ENCODE measurements around the gene PTBP2.
"Not testable (repeated sequence)": the region's sequence is repeated elsewhere in the genome, so short reads cannot be mapped to it uniquely, and the experiment has no call there.

Gene PTBP2

DNA sequence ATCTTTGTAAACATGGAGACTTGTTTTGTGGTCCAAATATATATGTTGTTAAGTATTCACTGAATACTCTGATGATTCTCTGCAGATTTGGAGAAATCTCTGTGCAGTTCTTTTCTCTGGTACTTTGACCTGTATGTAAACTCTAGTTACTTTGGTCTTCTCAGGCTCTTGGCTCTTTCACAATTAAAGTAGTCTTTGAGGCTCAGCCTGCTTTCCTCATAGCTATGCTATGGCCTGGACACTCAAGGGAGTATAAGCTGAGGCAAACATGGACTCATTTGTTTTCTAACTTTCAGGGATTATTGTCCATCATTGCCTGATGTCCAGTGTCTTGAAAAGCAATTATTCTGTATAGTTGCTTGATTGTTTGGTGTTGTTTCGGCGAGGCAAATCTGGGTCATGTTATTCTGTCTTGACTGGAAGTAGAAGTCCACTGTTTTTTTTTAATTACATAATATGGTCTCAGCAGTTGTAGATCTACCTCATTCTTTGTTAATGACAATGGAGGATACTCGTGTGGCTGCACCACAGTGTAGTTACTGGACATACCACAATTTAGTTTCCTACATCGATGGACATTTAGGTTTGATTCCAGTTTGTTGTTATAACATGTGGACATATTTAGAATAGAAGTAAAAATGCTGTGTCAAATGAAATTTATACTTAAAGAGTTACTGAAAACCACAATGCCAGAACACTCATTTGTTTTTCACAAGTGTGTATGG, 9.2 kb downstream of the PTBP2 start:
- DNase-seq (ENCODE audit: low read depth) = no peak

- DNase-seq (ENCODE audit: low read depth) = no peak
Measured at GRCh38 chr1:96741335-96741734, 19.8 kb downstream of the PTBP2 start.

DNA sequence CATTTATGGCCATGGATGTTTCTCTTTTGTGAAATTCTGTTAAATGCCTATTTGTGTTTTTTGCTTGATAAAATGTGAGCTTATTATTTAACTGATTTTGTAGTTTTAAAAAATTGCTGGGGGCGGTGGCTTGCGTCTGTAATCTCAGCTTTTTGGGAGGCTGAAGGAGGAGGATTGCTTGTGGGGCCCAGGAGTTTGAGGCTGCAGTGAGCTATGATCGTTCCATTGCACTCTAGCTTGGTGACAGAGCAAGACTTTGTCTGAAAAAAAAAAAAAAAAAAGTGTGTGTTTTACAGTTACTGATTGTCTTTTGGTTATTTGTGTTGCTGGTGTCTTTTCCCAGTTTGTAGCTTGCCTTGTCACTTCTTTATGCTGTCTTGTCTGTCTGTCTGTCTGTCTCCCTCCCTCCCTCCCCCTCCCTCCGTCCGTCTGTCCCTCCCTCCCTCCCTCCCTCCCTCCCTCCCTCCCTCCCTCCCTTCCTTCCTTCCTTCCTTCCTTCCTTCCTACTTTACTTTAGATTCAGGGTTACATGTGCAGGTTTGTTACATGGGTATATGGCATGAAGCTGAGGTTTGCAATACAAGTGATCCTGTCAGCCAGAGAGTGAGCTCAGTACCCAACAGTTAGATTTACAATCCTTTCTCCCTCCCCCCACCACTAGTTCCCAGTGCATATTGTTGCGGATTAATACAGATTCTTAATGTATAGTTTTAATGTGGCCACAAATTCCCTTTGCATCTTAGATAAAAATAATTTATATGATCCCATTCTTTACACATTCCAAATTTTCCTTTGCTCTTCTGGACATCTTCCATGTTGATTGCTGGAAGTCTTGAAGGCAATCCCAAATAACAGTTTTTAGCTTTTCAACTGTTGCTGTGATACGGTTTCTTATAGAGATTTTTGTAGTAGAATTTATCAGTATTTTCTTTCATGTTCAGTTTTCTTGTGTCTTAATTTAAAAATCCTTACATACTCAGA, 25.1 kb downstream of the PTBP2 start:
- no peak for DNase-seq (ENCODE audit: low read depth)

DNA sequence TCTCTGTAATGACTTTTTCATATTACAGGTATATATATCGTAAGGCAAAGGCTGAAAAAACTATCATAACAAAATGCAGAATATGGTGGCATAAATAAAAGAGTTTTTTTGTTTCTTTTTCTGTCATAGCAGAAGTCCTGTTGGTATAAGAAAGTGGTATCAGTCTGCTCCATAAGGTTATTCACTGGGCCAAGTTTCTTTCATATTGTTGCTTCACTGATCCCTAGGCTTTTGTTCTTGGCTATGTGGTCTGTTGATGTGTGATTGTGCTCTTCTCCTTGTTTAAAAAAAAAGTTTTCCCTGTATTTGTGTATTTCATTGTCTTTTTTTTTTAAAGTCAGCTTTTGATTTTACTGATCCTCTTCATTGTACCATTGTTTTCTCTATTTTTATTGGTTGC, 26.0 kb downstream of the PTBP2 start:
- no peak for DNase-seq (ENCODE audit: low read depth)

- no peak for DNase-seq (ENCODE audit: low read depth)
Measured at GRCh38 chr1:96748078-96748477, 26.5 kb downstream of the PTBP2 start.

GRCh38 chr1:96749618-96750017, 28.0 kb downstream of the PTBP2 start:
- DNase-seq (ENCODE audit: low read depth) = no peak

DNA sequence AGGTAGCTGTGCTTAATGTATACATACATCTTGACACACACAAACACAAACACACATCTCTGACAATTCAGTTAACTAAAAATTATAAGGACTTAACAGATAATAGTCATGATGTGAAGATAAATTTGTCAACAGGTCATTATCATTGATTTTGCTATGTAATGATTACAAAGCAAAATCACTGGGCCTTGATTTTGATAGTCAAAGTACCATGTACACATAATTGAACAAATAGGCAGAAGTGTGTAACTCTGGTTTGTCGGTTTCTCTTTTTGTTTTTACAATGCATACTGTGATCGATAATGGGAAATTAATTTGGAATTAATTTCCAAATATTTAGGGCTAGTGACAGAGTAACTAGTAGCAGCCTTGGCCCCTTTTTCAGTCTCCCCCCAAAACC, 30.8 kb downstream of the PTBP2 start:
- DNase-seq (ENCODE audit: low read depth) = no peak

DNA sequence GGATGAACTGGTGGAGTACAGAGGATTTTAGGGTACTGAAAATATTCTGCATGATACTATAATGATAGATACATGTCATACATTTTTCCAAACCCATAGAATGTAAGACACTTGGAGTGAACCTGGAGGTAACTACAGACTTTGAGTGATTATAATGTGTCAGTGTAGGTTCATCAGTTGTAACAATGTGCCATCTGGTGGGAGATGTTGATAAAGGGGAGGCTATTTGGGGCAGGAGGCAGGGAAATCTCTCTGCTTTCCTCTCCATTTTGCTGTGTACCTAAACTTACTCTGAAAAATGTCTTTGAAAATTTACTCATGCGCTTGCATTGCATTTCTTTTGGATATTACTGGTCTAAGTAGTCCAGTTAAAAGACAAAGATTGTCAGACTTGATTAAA, 35.2 kb downstream of the PTBP2 start:
- DNase-seq (ENCODE audit: low read depth) = no peak

DNA sequence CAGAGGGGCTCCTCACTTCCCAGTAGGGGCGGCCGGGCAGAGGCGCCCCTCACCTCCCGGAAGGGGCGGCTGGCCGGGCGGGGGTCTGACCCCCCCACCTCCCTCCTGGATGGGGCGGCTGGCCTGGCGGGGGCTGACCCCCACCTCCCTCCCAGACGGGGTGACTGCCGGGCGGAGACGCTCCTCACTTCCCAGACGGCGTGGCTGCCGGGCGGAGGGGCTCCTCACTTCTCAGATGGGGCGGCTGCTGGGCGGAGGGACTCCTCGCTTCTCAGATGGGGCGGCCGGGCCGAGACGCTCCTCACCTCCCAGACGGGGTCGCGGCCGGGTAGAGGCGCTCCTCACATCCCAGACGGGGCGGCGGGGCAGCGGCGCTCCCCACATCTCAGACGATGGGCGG, 41.0 kb downstream of the PTBP2 start:
- not testable (repeated sequence) for DNase-seq (ENCODE audit: low read depth)

DNA sequence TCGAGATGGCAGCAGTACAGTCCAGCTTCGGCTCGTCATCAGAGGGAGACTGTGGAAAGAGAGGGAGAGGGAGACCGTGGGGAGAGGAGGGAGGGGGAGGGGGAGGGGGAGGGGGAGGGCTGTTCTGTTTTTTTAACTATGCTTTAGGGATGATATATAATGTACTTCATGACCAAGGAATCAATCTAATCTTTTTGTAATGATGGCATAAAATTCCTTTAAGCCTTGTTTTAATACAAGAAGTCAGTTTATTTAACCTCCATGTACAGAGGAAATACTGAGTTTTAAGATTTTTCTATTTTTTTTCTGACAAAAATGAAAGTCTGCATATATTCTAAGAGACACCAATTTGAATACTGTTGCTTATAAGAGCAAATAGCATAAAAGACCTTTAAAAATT, 41.9 kb downstream of the PTBP2 start:
- no peak for DNase-seq (ENCODE audit: low read depth)

DNA sequence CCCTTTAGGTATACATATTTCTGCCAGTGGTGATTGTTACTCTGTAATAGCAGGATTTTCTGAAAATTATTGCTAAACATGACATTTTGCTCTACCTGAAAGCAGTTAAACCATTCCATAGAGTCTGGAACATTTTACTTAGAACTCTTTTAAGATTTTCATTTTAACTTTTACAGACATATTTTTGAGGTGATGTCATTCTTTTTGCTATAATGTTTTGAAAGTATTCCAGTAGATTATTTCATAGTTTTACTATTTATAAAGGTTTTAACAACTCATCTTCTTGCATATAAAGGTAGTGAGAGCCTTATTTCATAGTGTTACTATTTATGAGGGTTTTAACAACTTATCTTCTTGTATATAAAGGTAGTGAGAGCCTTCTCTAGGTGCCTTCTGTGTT, 42.9 kb downstream of the PTBP2 start:
- DNase-seq (ENCODE audit: low read depth) = no peak

DNA sequence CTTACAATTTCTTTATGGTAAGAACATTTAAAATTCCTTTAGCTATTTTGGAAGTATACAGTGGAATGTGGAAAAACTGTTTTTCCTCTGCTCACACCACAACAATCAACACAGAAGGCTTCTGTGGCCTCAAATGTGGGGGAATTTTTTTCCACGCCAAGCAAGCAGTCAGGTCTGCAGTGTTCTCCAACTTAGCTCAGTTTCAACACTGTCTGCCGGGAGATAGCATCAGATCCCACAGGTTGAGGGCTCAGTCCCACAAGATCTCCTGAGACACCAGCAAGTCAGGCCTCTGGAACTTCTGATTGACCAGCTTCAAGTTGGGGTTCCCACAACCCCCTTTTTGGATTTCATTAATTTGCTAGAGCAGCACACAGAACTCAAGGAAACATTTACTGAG, 50.3 kb downstream of the PTBP2 start:
- DNase-seq (ENCODE audit: low read depth) = no peak

GRCh38 chr1:96772349-96772748, 50.8 kb downstream of the PTBP2 start:
- DNase-seq (ENCODE audit: low read depth) = no peak

- DNase-seq (ENCODE audit: low read depth) = no peak
Measured at GRCh38 chr1:96772972-96773371, 51.4 kb downstream of the PTBP2 start.

- no peak for DNase-seq (ENCODE audit: low read depth)
Measured at GRCh38 chr1:96782206-96782605, 60.6 kb downstream of the PTBP2 start.

DNA sequence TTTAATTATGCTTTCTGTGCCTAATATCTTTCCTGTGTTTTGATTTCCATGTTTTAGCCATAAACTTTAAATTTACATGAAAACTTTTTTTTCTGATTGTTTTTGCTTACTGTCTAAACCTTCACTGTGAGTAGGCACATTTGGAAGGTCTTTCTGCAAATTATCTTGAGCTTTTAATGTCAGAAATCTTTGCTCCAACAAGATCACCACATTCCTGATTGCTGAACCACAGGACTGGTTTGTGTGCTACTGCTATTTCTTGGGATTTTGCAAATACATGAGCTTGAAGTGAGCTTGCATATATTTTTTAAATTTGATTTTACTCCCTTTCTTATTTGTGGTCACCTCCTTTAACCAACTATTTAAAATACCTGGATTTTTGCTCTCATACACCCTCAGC, 61.3 kb downstream of the PTBP2 start:
- no peak for DNase-seq (ENCODE audit: low read depth)

DNA sequence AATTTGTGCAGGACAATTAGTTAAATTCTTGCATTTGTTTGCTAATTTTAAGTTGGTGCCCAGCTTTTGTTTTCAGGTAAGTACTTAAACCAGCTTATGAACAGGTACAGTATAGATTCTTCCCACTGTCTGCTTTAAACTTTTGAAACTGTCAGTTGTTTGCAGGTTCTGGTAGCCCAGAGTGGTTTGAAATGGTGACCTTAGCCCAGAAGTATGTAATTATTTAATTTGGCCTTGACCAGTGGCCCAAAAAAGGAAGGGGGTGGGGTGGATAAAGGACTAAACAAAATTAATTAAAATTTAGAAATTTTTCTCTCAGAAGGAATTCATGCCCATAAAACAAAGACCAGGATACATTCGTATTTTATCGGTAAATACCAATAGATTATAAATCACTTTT, 69.0 kb downstream of the PTBP2 start:
- DNase-seq (ENCODE audit: low read depth) = no peak

- DNase-seq (ENCODE audit: low read depth) = no peak
Measured at GRCh38 chr1:96792220-96792619, 70.6 kb downstream of the PTBP2 start.

- DNase-seq (ENCODE audit: low read depth) = not testable (repeated sequence)
Measured at GRCh38 chr1:96801696-96802095, 80.1 kb downstream of the PTBP2 start.

DNA sequence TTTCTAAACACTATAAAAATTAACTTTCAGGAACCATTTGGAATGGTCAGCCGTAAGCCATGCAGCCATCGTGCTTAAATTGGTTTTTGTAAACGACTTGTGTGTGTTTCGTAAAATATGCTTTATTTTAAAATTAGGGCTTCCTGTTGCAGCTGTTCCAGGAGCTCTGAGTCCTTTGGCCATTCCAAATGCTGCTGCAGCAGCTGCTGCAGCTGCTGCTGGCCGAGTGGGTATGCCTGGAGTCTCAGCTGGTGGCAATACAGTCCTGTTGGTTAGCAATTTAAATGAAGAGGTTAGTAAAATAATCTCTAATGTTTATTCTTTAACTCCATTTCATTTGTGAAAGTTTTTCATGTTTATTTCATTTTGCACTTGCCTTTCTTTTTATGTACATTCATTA, 83.1 kb downstream of the PTBP2 start:
- no peak for DNase-seq (ENCODE audit: low read depth)

GRCh38 chr1:96808191-96808590, 86.6 kb downstream of the PTBP2 start:
- DNase-seq (ENCODE audit: low read depth) = no peak

GRCh38 chr1:96815914-96816313, 94.3 kb downstream of the PTBP2 start:
- DNase-seq (ENCODE audit: low read depth) = no peak

DNA sequence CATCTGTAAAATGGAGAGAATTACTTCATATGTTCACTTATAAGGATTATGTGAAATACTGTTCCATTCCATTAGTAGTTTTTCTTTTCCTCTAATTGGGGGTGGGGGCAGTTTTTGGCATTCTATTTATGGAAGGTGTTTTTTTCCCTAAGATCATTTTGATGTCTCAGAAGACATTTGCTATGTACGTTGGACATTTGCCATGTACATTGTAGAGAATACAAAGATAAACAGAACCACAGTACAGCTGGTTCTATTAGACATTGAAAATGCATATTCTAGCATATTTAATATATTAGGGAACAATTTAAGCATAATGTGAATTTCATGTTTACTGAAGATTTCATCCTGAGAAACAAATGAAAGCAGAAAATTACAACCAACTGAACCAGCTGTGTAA, 98.5 kb downstream of the PTBP2 start:
- no peak for DNase-seq (ENCODE audit: low read depth)

Data from activated T-cell treated with anti-CD3 and anti-CD28 coated beads for 24 hours (primary cell).